Adipose tissue (tissue), 3 donors: Measurements from ENCODE around the gene TREM2. TPM values are rescaled to one million over a fixed set of nuclear protein-coding genes. Genes with fewer than 3 reads are reported as not detected.
"Not testable (repeated sequence)": the region's sequence is repeated elsewhere in the genome, so short reads cannot be mapped to it uniquely, and the experiment has no call there.

Experiments
- H3K27ac ChIP-seq: one replicate; pipeline ENCODE4 v1.5.1; 2013; ENCODE audit warnings: low read depth, low read length
- WGBS, 3 donors: extraction: QIAGEN DNeasy Blood & Tissue Kit; methylation state at CpG; one replicate each; pipeline ENCODE4 v1.1.7; 2013; 5-methylcytosine and 5-hydroxymethylcytosine counted together
- polyA plus RNA-seq, 3 donors: library from polyadenylated mRNA; stranded (reverse); fragments of 200-250 nt; gene quantifications; one replicate each; pipeline ENCODE4 v1.2.3, GENCODE V29; 2013
- donor health status: healthy with polysubstance abuse.
- donor health status: Bipolar disorder and iron deficiency.
- donor health status: healthy.

TREM2 gene
- polyA plus RNA-seq: 1 to 10 TPM in 1 of 3 donors, under 1 TPM in 1, not detected in 1; 0.53 to 2.3 TPM

DNA sequence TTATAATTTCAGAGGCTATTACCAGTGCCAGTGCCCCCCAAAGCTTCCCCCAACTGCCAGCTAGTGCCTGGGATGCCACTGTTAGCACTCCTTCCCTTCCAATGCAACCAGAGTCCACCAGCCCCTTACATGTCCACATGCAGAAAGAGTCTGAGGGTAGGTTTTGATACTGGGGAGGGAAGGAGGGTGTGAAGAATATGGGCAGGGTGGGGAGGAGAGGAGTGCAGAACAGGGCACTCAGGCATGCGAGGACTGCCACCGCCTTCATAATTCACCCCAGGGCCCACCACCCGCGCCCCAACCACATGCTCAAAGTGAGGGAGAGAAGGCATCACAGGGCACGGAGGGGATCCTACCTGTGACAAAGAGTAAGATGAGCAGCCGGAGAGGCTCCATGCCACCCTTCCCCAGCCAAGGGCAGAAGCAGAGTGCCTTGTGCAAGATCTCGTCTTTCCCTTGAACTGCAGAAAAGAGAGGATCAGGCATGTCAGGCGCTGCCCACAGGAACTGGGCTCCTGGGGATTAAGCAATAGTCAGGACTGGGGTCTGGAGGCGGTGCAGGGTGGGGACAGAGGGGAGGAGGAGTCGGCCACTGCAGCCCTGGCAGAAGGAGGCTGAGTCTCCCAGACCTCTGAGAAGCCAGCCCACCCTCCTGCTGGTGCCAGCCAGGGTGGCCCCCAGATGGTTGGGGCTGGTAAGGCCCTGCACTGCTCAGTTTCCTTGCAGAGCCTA, at the start of gene TREM2:
TREM2 (minus strand) TSS at position 430 of the 732 bp plus-strand sequence; CDS start at position 396, 34 bp downstream.
- 60 to 76% (median 64%) methylated on average over 10 of the region's 10 CpGs for WGBS, 3 donors
- H3K27ac ChIP-seq: no peak within 1 kb of the TSS

DNA sequence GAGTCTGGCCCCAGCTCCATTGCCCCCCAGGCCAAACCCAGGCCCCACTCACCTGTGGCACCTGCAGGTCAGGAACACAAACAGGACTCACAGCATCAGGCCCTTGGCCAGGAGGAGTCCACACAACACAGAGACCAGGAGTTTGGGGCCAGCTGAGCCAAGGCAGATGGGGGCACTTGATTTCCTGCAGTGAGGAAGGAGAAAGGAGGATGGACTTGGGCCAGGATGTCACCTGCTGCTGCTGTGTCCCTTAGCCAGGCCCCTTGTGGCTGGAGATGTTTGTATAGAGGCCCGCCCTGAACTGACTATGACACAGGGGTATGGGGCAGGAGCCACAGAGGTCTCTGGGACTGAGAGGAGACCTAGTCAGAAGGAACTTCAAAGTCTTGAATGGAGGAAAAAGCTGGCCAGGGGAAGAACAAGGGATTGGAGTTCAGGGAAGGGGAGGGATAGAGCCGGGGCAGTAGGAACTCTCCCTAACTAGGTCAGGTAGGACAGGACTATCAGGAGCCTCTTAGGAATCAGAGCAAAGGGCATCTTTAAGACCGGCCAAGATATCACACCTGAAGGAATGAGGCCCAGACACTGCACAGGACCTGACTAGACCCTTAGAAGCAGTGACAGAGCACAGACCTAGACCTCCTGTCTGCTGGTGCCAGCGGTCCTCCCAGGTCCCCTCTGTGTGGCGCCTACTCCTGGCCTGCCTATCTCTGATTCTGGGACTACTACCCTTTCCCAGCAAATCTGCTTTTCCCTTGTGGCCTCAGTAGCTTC, 46.8 kb upstream of the TREM2 start:
- WGBS, 3 donors: 78 to 88% (median 81%) methylated on average over 5 of the region's 5 CpGs
- H3K27ac ChIP-seq: no peak overlapping the region

DNA sequence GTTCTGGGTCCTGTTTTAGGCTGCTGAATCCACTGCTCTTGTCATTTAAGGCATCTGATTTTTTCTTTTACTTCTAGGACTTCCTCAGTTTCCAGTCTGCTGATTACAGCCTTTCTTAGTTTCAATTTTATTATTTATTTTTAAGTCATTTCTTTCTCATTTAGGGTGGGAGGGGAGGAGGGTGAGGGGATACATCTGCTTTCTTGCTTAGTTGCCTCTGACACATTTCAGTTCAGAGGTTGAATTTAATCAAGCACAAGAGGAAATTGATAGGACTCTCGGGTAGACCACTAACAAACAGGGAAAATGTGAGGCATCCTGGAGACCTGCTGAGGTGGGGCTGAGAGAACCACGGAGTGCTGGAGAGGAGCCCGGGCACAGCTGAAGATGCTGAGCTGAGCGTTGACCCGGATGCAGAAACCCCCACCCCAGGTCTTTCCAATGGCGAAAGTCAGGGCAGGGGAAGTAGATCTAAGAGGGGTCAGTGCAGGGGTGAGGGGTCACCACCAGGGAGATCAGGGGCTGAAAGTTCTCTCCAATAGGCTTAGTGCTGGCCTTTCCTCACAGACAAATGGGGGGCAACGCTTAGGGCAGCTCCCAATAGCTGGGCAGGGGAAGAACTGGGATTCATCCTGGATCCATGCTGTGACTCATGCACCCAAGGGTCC, 45.7 kb upstream of the TREM2 start:
- WGBS, 3 donors: 75 to 79% (median 79%) methylated on average over 7 of the region's 7 CpGs
- no peak overlapping the region for H3K27ac ChIP-seq

DNA sequence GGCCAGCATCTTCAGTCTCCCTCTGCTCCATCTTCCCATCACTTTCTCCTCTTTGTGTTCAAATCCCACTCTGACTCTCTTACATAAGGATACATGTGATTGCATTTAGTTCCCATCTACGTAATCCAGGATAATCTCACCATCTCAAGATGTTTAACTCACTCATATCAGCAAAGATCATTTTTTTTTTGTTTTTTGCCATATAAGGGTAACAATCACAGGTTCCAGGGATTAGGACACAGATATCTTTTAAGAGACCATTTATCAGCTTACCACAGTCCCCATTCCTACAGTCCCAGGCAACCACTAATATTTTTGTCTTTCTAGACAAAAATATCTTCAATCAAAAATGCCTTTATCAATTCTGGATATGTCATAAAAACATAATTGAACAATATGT, 41.2 kb upstream of the TREM2 start:
- WGBS, 3 donors: 58 to 82% (median 80%) methylated on average over 1 of the region's 1 CpG

DNA sequence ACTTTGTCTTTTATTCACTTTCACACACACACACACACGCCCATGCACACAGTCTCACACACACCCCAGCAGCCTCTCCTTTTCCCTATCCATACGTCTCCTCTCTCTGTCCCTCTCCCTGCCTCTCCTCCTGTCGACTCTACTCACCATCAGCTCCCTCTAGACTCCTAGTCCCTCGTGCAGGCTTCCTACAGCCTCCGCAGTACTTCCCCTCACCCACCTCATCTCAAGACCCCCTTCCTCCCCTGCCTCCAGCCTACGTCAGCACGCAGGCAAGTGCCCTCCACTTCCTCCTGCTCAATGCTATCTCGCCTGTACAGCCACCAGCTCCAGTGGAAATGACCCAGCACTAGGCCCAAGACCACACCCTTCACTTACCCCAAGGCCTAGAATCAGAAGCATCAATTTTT, 38.9 kb upstream of the TREM2 start:
- 39 to 66% (median 46%) methylated on average over 8 of the region's 8 CpGs for WGBS, 3 donors
- H3K27ac ChIP-seq: peak overlapping the region; percentile 19

More for the DNA sequence above, 41.2 kb upstream of the TREM2 start:
- H3K27ac ChIP-seq: no peak overlapping the region

DNA sequence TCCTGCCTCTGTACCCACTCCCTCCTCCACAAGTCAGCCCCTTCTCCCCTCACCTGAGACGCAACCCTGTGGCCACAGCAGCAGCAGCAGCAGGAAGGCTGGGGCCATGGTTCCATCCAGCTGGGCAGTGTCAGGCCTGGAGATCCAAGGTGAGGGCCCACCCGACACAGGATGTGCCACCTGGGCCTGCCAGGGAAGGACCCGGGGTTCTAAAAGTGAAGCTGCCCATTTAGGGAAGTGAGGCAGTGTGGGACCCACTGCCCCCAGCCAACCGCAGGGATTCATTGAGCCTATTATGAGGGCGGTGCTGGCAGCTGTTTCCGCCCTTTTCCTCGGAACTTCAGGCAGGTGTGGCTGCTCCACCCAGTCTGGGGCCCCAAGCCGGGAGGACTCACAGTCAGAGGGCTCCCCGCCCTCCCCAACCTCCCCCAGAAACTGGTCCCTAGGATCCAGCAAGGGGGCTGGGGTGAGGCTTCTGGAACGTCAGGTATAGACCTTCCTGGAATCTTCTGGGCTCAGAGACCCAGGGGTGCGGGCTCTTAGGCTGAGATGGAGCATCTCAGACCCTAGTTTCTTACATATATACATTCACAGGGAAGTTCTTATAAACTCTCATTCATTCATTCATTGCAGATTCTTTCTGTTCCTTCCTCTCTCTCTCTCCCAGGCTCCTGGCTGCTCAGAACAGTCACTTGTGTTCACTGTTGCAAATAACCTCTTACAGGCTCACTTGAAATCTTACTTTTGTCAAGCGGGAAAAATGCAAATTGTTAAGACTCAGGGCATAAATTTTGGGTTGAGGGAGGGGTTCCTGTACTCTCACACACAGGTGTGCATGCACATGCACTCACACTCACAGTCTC, 38.2 kb upstream of the TREM2 start, which contains the start of gene TREML2:
TREML2 (minus strand) TSS at position 249 of the 863 bp plus-strand sequence; CDS start at position 108, 141 bp downstream.
- H3K27ac ChIP-seq: peak within 1 kb of the TSS; percentile 70
- 49 to 80% (median 52%) methylated on average over 12 of the region's 12 CpGs for WGBS, 3 donors

DNA sequence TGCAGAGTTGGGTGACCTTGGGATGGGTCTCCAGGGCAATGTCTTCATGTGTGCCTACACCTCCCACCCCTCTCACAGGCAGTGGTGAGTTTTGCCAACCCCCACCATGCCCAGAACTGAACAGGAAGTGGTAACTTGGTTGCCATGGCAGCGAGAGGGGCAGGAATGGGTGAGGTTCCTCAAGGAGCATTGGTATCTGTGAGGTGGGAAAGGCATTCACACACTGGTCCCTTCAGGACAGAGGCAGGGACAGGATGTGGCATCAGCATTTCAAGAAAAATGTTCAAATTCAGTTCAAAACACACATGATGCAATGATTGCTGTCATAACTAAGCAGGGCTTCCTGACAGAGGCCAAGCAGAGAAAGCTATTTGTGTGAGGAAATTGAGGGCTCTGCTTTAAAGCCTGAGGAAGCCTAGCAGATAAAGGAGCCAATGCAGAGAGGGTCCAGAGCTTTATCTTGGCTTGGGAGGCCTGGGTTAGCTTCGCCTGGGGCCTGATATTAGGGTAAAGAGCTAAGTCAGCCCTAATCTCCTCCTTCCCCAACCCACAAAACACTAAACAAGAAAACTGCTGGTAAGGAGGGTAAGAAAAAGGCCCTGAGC, 37.5 kb upstream of the TREM2 start:
- H3K27ac ChIP-seq: peak overlapping the region; percentile 70
- WGBS, 3 donors: 49 to 86% (median 49%) methylated on average over 2 of the region's 2 CpGs

DNA sequence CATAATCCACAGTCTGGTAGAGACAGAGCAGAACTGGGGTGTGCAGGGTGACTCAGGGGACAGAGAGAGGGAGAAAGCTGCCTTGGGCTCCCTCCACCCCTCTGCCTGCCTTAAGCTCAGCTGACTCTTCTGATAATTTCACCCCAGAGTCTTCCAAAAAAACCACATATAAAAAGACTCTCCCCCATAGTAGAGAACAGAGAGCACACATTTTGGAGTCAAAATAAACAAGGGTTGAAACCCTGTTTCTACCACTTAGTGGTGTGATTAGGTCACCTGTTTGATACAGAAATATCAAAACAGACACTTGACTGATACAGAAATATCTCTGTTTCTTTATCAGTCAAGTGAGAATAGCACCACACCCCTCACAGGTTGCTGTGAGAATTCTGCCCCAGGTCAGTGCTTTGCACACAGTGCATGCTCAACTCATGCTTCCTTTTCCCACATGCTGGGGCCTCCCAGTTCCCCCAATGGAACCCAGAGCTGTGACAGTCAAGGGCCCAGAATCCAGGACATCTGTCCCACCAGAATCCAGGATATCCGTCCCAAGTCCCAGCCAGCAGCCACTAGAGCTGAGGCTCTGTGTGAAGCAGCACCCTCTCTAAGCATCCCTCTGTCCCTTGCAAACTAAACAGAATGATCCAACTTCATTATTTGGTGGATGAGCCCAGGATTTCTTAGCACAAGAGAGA, 36.8 kb upstream of the TREM2 start:
- 67 to 81% (median 74%) methylated on average over 1 of the region's 1 CpG for WGBS, 3 donors
- no peak overlapping the region for H3K27ac ChIP-seq

DNA sequence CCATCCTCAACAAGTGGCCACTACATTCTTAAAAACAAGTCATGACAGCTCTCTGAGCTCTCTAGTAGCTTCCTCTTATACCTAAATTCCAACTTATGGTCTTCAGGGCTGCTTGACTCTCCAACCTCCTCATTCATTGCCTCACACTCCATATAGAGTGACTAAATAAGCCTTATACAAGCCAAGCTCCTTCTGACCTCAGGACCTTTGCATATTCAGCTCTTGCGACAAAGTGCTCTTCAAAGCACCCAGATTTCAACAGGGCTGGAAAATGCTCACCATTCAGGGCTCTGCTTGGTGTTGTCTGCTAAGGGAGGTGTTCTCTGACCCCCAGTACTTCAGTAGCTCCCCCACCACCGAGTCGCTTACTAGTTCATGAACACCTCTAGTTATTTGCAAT, 34.3 kb upstream of the TREM2 start:
- WGBS, 3 donors: 89 to 96% (median 94%) methylated on average over 3 of the region's 3 CpGs
- H3K27ac ChIP-seq: no peak overlapping the region

DNA sequence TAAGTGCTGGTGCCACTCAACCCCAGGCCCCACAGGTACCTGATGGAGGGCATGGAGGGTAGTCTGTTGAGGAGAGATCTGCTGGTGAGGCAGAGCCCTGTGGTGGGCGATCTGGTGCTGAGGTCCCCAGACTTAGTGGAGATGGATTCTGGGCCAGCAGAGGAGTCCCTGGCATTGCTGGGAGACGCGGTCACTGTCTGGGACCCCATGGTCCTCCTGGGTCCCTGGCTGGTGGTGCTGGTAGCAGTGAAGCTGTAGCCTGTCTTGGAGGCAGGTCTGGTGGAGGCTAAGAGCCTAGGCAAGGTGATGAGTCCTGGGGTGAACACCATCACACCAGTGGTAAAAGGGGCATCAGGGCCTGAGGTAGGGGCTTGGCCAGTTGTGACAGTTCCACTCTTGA, 31.5 kb upstream of the TREM2 start:
- 78 to 93% (median 91%) methylated on average over 3 of the region's 3 CpGs for WGBS, 3 donors
- no peak overlapping the region for H3K27ac ChIP-seq

DNA sequence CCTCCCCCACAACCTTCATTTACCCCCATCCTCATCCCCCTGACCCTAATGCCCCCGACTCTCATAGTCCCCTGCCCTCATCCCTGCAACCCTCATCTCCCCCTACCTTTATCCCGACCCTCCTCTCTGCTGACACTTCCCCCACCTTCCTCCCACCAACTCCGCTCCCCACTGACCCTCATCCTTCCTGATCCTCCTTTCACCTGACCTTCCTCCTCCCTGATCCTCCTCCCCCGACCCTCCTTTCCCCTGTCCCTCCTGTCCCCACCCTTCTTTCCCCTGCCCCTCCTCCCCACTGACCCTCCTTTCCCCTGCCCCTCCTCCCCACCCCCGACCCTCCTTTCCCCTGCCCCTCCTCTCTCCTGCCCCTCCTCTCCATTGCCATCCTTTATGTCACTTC, 31.0 kb upstream of the TREM2 start:
- WGBS, 3 donors: 49 to 65% (median 53%) methylated on average over 5 of the region's 5 CpGs
- H3K27ac ChIP-seq: no peak overlapping the region

DNA sequence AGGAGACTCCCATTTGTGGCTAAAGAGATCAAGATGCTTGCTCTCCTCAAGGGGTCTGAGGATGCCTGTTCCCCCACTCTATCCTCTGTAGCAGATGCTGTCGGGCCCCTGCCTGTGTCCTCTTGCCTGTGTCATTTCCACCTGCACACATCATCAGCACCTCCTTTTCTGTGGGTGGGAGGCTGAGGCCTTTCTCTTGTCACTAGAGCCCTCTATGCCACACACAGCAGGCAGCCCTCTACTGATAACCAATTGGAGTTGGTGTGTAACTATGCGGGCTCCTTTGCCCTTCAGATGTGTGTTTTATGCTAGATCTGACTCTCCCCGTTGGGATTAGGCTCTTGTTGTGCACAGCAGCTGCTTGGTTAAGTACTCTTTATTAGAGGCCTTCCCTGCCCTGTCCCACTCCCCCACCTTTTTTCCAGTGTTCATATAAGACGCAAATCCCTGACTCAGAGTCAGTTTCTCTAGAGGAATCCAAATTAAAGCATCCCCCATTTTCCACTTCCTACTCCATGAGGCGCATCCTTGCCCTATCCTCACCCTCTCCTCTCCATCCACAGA, 30.3 kb upstream of the TREM2 start:
- WGBS, 3 donors: 70 to 78% (median 77%) methylated on average over 5 of the region's 5 CpGs
- no peak overlapping the region for H3K27ac ChIP-seq

DNA sequence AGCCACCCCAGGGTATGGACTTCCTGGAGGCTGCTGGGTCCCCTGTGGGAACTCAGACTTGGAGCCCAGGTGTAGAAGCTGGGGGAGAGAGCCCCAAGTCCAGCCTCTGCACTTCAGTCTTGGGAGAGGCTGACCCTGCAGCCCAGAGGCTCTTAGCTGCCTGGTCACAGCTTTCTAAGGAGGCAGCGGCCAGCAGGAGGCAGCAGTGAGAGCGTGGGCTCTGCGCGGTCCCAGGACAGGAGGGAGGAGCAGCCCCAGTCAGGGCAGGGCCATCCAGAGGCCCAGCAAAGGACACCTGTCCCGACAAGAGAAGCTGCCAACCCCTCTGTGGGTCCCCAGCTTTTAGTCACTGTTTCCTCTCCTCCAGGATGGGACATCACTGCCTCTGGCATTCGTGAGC, 28.7 kb upstream of the TREM2 start:
- no peak overlapping the region for H3K27ac ChIP-seq
- 7 to 27% (median 24%) methylated on average over 5 to 6 of the region's 6 CpGs for WGBS, 3 donors

DNA sequence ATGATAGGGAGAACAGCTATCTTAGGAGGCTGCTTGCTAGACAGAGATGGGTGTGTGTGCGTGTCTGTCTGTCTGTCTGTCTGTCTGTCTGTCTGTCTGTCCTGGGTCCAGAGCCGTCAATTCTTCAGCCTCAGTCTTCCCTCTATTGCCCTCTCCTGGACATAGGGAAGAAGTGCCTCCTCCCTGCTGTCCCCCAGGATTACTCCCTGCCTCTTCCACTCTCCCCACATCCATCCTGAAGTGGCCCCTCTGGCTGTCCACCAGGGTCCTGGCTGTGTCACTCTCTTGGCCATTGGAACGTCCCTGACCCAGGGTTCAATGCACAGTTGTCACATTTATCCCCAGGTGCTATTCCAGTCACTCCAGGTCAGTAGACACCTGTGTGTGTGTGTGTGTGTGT, 27.9 kb upstream of the TREM2 start:
- WGBS, 3 donors: 79 to 92% (median 80%) methylated on average over 3 of the region's 3 CpGs
- H3K27ac ChIP-seq: no peak overlapping the region

DNA sequence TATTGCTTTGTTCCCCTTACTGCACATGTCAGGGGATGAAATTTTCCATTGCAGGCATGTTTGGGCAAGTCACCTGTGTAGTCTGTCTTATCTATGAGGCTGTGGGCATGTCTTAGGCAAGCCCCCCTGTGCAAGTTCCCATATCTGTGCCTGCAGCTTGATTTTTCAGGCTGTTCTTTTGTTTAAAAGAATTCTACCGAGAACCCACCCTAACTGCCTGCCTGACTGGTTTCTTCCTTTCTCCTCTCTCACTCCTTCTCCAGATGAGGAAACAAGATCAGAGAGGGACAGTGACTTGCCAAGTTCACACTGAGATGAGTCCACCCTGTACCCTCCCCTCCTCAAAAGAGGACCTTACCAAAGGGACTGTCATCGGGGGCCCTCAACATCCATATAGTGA, 27.1 kb upstream of the TREM2 start:
- H3K27ac ChIP-seq: no peak overlapping the region
- 96 to 98% (median 96%) methylated on average over 2 of the region's 2 CpGs for WGBS, 3 donors

DNA sequence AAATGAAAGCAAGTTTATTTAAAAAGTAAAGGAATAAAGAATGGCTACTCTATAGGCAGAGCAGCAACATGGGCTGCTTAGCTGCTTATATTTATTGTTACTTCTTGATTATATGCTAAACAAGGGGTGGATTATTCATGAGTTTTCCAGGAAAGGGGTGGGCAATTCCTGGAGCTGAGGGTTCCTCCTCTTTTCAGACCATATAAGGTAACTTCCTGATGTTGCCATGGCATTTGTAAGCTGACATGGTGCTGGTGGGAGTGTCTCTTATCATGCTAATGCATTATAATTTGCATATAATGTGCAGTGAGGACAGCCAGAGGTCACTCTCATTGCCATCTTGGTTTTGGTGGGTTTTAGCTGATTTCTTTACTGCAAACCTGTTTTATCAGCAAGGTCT, 26.1 kb upstream of the TREM2 start:
- not testable (repeated sequence) for H3K27ac ChIP-seq
